GM18519 (cell line): ENCODE measurements around the gene CARMIL1.

ENCODE experiments used
- ATAC-seq: cut with Tn5 transposase; IDR thresholded peaks from one replicate; pipeline ENCODE4 v1.9.1; 2021; ENCODE audit warnings: mild to moderate bottlenecking, moderate library complexity; ENCODE audit not compliant: unreplicated experiment, low FRiP score

The CARMIL1 gene

DNA sequence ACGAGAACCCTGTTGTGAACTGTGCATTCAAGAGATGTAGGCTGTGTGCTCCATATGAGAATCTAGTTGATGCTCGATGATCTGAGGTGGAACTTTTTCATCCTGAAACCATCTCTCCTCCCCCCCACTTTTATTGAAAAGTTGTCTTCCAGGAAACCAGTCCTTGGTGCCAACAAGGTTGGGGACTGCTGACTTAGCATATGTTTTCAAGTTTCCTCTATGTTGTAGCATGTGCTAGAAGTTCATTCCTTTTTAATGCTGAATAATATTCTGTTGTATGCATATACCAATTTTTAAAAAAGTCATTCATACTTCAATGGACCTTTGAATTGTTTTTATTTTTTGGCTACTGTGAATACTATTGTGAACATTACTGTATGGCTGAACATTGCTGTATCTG lies 27.2 kb downstream of the CARMIL1 start:
- no peak for ATAC-seq

DNA sequence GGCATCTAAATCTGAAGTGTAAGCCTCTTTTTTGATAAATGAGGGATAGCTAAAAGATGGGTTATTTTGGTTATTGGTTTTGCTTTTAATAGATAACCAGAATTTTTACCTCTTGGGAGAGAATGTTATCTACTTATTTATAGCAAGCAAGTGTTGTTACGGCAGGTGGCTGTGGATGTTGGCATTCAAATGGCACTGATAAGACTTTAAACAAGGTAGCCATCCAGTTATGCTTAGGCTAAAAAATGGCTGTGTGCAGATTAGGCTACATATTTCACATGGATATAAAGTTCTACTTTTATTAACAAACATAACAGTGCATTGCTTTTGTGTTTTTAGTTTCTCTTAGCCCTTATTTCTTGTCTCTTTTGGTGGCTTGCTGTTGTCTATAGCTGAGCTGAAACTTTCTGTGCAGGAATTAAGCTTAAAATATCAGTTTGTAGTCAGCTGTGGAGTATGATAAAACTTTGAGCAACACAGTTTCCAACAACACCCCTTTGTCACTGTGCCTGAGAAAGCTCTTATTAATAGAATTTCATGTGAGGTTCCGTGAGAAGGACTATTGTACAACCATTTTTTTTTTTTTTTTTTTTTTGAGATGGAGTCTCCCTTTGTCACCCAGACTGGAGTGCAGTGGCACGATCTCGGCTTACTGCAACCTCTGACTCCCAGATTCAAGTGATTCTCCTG lies 28.8 kb downstream of the CARMIL1 start:
- ATAC-seq = no peak

DNA sequence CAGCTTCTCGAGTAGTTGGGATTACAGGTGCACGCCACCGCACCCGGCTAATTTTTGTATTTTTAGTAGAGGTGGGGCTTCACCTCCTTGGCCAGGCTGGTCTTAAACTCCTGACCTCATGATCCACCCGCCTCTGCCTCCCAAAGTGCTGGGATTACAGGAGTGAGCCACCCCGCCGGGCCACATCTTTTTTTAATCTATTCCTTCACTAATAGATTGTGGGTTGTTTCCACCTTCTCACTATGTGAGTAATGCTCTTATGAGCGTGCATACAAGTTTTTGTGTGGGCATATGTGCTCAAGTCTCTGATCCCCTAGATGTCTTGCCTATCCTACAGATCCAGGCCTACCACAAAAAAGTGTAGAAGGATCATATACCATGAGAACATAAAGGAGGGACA lies 30.7 kb downstream of the CARMIL1 start:
- no peak for ATAC-seq

DNA sequence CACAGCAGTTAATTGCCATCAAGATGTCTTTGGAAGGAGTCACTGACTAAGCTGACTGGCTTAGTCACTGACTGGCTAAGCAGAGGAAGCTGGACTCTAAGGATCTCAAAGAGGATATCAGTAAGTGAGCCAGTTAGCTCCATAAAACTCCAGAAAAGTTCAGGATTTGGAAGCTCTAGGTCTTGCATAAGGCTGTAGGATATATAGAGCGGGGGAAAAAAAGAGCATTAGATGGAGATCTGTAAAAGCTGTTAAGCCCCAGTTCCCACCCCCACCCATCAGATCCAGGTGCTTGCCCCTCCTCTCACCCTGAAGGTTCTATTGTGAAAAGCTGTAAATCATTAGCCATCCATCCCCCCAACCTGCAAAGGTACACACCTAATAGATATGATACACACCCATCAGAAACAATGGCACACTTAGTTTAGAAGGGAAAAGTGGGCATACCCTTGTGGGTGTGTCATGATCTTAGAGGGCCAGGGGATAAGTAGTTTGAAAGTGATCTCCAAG lies 32.2 kb downstream of the CARMIL1 start:
- ATAC-seq = no peak

DNA sequence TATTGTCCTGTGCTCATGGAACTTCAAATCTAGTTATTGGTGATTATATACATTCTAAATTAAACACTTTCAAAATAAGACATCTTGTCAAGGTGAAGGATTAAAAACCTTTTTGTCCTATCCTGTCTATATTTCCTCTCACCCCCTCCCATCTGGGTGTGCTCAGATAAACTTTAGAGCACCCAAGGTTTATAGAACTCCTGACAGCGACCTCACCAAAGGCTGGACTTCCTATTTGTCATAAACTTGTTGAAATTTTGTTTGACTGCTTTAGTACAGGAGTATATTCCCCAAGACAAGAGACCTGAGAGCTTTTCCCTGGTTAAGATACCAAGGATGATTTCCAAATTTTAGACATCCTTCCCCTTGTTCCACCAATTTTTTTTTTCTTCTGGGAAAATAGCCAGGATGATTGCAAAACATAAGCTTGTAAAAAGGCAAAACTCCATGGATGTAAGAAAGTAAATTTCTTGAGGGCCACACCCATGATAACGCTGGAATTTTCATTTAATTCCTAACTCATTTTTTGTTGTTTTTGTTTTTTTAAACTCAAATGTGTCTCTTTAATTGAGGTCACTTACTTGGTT lies 33.0 kb downstream of the CARMIL1 start:
- ATAC-seq = no peak

DNA sequence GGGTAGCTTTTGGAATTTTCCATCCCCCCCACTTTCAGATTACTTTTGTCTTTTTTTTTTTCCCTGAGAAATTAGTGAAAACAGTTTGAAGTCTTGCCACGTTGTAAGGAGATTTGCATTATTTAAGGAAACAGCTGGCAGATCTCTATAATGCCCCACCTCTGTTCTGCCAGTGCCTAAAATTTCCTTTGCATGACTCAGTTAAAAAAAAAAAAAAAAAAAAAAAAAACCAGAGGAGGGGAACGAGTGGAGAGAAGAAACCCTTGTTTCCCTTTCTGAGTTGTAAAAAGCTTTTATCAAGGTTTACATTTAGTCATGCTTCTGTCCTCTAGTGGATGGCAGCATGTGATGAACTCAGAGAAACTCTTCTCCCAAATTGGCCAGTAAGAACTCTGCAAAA lies 33.5 kb downstream of the CARMIL1 start:
- ATAC-seq = no peak

DNA sequence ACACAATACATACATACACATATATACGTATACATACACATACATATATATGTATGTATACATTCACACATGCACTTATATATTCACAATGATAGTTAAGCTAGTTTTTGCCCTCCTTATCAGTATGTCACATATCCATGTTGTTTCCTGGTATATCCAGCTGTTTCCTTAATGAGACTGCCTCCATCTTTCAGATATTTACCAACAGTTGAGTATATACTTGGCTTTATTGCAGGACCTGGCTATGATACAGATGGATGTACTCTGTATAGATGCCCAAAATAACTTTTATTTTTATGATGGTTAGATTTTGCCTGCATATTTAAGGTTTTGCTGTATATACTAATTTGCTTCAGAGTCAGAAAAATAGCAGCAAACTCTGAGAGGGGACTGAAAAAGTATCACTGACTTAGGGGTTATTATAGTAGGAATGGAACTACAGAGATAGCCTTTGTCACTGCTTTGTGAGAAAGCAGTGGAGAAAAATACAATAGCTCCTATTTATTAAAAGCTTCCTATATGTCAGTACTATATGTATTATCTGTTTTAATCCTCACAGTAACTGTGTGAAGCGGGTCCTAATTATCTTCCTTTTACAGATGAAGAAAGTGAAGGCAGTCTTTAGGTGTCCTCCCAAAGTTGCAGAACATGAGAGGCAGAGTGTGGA lies 35.5 kb downstream of the CARMIL1 start:
- ATAC-seq = no peak

DNA sequence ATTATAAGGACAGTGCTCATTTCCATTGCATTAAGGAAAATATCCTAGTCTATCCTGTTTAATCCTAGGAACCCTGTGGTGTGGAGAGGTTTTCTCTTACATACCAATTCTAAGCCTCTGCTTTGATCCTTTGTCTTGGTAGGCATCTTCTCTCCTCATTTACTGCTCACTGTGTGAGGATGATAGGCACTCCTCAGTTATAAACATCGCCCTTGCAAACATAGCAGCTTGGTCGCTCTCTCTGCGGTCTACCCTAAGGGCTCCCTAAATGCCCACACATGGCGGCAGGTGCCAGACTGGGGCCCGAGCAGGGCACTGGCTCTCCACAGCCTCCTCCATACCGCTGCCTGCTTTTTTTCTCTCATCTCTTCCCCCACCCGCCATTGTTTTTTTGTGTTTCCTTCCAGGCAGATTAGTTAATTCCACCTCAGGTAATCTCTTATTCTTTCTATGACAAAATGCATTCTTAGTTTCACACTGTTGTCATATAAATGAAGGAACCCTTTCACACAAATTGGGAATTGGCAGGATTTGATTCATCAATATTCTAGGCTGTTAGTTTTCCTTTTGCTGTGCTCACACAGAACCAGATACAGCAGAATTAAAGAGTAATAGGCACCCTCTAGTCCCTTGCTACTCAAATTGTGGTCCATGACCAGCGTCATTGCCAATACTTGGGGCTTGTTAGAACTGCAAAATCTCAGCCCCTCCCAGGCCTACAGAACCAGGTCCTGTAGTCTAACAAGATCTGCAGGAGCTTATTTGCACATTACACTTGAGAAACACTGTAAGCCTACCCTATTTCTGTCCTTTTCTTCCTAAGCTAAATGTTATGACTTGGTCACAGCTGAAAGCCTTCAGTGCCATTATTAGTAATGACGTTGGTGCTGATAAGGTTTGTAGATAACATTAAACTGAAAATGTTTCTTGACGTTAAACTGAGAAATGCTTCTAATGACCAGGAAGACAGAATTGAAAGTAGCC lies 36.3 kb downstream of the CARMIL1 start:
- ATAC-seq = no peak

DNA sequence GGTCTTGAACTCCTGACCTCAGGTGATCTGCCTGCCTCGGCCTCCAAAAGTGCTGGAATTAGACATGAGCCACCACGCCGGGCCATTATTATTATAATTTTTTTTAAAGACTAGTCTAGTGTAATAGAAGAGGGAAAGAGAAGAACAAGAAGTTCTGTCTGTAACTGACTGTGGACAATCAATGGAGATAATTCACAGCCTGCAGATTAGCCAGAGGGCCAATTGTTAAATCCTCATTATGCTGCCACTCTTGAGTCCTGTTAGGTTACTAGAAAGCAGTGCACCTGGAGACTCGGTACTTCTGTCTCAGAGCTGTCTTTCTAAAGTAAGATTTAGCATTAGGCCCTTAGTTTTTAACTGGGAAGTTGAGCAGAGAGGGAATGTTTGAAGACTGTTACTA lies 37.5 kb downstream of the CARMIL1 start:
- no peak for ATAC-seq

DNA sequence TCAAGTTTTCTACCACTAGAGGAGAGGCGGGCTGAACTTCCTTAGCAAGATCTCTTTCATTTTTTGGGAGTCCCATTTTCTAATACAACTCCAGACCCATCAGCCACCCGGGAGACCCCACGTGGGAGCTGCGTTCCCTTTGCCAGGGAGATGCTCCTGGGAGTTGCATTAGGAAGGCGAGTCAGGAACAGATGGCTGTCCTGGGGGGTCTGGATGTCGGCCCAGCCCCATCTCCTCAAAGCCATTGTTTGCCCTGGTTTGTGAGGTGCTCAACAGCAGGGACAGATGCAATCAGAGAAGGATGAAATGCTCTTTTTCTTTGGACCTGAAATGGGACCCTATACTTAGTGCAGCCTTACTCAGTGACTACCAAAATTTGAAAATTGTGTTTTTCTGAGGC lies 39.4 kb downstream of the CARMIL1 start:
- ATAC-seq = no peak

DNA sequence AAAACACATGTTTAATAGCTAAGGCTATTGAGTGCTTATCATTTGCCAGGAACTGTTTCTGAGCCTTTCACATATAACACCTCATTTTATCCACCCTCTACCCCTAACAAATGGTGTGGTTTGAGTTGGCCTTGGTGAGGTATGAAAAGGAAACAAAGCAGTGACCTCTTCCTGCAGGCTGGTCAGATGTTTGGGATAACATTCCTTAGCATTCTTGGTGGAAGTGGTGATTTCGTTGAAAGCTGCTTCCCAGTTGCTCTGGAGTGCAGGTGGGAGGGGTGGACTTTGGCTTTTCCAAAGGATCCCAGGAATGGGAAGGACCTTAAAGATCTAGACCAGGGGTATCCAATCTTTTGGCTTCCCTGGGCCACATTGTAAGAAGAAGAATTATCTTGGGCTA lies 41.3 kb downstream of the CARMIL1 start:
- ATAC-seq = no peak

DNA sequence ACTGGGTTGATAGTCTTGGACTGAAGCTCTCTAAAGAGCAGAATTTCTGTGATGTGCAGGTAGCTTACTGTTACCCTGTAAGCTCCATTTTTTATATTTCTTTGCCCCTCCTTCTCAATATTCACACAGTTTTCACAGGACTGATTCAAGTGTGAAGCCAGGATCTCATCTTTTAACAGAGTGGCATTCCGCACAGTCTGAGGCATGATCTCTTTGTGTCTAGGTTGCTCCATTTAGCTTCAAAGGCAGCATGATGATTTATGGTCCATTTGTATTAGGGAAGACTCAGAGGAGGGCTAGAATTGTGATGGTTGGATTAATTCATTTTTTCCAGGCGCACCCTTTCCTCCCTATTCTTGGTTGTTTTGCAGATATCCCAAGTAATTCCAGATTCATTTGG lies 43.5 kb downstream of the CARMIL1 start:
- no peak for ATAC-seq

DNA sequence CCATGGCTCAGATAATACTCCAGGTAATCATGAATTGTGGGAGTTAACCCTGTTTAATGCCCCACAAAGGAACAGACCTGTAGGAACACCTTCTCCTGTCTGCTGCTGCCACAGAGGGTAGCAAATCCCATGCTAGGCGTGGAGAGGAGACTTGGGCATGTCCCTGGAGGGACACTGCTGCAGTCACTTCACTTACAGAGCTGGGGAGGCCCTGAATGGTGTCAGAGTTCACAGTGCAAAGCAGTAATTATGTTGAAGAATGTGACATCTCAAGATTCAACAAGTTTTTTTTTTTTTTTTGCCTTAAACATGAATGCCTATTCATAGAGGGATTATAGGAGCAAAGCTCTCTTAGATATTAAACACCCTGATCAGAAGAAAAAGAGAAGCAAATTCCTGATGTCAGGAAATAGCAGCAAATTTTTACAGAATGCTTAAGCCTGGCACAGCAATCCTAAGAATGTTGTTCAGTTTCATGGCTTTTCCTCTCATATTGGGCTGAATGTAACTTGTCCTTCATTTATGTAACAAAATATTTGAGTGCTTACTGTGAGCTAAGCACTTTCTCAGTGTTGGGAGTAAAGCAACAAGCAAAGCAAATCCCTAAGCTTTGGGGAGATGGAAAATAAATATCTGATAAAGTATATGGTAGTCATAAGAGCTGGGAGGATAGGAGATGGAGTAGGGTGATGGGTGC lies 45.0 kb downstream of the CARMIL1 start:
- ATAC-seq = no peak

DNA sequence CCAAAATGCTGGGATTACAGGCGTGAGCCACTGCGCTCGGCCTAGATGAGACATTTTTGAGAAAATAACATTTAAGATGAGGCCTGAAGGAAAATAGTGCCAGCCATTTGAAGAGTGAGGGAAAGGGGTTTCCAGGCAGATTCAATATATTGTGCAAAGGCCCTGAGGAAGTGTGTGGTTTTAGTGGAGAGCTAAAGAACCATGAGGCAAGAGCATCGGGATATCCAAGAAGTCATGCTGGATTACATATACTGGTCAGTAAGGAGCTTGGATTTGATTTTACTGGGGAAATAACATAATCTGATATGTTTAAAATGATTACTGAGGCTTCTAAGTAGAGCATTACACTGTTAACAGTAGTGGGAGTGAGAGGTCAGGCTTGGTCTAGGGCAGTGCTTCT lies 47.0 kb downstream of the CARMIL1 start:
- no peak for ATAC-seq

DNA sequence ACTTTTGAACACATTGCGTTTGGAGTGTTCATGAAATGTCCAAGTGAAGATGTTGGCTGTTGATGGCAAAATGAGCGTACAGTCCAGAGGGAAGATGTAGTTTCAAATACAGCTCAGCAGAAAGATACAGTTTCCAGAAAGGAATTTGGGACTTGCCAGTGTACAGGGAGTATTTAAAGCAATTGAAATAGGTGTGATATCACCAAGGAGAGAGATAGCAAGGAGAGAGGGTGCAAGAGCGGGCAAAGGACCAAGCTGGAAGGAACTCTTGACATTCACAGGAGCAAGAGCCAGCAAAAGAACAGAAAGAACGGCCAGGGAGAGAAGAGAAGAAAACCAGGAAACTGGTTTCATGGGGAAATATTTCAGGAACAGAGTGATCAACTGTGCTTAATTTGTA lies 47.8 kb downstream of the CARMIL1 start:
- ATAC-seq = no peak

DNA sequence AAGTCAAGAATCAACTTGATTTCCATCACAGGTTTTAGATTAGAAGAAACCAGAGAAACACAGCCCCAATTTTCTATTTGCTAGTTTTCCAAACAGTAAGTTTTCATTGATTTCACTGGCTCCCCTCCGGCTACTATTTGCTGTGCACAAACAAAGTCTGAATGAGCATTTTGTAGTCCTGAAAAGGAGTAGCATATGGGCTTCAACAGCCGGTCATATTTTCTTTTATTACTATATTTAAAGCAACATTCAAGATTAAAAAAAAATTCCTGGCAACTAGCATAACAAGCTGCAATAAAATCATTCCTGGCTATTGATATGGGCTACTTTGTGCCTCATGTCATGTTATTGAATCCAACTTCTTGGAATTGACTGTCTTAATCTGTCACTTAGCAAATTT lies 48.3 kb downstream of the CARMIL1 start:
- ATAC-seq = no peak

DNA sequence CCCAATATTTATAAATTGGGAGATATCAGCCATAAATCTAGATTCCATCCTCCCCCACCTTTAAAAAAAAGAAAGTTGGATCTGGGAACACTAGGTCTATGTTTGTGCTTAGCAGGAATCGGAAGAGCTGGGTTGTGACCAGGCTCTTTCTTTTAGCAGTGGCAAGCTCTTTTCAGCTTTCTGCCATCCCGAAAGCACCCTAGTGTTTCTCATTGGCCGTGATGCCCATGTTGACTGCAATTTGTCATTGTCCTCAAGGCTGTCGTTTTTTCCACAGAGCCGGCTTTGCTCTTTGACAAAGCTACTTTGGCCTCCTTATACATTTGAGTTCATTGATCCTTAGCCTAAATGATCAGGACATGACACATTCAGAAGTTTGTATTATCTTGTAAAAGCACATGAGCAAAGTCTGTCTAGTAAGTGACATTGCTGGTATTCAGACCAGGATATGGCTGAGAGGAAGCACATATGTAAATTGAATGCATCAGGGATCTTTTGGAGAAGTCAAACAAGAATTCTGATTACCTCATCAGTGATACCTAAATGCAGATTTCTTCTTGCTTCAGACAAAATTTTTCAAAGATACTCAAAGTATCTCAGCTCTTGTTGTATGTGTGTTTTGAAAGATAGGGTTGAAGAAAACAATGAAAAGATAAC lies 50.1 kb downstream of the CARMIL1 start:
- no peak for ATAC-seq

DNA sequence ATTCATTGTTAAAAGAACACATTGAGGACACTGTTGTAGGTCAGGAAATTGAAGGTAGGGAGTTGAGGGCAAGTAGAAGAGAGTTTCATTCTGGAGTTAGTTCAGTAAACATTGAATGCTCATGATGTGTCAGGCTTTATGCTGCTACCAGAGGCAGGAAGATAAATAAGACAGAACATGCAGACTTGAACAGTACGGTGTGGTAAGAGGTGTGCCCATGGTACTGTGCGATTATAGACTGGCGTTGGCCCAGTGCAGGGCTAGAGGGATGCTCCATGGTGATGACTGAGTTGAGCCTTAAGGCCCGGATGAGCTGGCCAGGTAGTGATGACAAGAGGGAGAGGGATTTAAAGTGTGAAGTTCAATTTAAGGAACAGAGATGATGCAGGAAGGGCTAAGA lies 50.8 kb downstream of the CARMIL1 start:
- no peak for ATAC-seq

DNA sequence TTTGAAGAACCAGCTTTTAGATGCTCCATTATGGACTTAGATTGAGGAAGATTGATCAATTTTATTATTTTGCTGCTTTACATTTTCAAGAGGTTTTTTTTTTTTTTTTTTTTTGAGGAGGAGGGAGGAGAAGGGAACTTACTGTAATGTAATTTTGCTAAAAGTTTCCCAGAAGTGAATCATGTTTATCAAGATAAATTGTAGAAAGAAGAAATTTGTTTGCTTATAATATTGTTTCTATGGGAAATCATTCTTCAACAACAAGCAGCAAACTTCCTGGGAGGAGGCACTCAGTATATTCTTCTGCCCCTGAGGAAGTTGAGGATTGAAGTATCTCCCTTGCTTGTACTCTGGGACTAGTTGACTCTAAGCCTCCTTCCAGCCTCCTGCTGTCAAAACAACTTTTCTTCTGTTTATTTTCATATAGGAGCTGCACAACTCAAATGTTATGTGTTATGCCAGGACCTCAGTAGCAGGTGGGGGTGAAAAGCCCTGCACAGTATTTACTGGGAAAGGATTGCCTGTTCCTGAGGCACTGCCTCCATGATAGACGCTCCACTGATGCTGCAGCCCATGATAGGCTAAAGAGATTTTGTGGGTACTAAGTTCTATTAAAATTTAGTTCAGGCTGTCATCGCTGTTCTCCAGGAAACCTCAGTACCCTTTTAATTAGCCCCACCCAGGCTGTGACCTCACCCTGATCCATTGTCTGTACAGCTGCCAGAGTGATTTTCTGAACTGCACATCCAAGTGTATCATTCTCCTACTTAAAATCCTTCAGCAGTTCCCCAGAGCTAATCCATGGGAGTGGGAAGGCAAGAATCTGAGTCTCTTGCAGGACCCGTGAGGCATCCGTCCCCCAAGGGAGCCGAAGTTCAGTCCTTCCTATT lies 51.9 kb downstream of the CARMIL1 start:
- no peak for ATAC-seq
